Hematopoietic multipotent progenitor cell treated with erythropoietin and hydrocortisone succinate and interleukin-3 and kit ligand, for 17 days (in vitro differentiated cells): ENCODE data around the gene RASGRP2.

Experiments used
- DNase-seq: peaks from one replicate; pipeline ENCODE4 v3.0.0-alpha.2; 2015; ENCODE audit warnings: low spot score

Gene RASGRP2

GRCh38 chr11:64739871-64740270 lies 4.1 kb downstream of the RASGRP2 start:
- no peak for DNase-seq

DNA sequence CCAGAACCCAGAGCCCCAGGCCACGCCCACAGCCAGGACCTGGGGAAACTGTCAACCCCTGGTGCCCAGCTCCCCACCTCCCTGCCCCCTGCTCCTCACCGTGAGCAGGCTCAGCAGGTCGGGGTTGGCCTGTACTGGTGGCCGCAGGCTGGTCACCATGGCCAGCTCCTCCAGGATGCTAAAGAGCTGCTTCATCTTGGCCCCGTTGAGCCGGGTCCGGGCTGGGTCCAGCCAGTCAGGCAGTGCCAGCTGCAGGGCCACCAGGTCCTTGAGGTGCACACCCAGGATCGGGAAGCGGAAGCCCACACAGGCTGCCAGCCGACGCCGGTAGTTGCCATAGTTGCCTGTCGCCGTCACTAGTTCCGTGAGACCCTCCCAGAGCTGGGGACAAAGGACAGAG lies 7.3 kb downstream of the RASGRP2 start:
- DNase-seq: no peak

GRCh38 chr11:64735725-64736259 lies 8.2 kb downstream of the RASGRP2 start:
- no peak for DNase-seq

GRCh38 chr11:64734811-64735724 lies 8.9 kb downstream of the RASGRP2 start:
- DNase-seq: no peak

GRCh38 chr11:64731601-64732000 lies 12.3 kb downstream of the RASGRP2 start:
- no peak for DNase-seq

DNA sequence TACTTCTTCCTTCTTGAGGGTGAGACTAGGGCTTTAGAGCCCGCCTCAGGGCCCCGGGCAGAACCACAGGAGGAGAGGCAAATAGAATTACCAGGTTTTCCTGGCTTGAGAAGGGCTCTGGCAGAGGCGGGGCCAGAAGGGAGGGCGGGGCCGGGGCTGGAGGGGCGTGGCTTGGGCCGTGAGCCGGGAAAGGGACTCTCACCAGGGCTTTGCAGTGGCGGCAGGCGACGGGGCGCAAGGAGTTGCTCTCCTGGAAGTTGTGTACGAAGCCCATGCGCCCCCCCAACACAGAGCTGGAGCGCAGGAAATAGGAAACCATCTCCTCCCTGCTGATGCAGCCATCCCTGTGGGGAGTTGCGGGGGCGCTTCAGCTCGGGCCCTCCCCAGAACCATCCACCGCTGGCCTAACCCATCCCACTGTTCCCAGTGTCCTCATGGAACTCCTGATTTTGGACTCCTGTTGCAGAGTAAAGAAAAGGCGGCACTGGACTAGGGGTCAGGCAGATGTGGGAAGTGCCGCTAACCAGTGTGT lies 14.0 kb downstream of the RASGRP2 start:
- DNase-seq: no peak

GRCh38 chr11:64728757-64729365 lies 15.1 kb downstream of the RASGRP2 start:
- DNase-seq: no peak

DNA sequence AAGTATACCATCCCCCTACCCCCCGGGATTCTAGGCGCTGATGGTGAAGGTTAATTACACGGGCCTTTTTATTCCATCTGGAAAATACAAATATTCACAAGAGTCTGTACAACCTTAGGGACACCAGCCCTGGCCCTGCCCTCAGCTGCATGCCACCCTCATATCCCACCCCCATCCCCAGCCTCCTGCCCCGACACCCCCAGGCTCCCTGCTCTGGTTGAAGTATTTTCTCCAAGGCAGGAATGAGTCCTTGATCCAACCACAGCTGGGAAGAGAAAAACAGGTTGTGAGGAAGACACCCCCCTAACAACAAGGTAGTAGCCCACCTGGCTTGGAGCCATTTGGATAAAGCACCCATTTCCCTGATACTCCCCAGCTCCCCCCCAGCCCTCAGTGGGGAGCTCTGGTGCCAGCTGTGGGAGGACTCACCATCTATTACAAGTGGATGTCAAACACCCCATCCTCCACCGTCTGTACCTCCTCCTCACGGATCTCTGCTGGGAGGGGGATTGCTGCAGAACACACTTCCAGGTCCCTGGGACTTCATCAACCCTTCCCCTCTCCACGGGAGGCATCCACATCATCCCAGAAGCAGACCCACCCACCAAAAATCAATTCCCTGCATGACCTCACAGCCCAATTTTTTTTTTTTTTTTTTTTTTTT lies 16.9 kb downstream of the RASGRP2 start:
- no peak for DNase-seq

DNA sequence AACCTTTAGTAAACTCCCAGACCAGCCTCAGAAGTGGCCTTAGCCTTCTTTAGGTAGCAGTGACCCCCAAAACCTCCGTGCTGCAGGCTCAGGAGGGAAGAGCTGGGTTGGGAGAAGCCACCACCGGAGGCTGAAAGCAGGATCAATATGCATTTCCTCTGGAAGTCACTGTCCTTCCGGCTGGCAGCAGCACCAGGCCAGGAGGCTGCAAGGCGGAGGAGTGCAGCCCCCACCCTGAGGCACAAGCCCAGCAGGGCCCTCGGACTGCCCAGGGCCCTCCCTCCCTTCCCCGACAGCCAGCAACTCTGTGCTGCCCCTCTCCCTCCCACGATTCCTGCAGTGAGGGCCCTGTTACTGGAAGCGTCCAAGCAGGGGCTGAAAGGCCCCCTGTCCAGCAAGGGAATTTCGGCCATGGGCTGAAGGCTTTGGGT lies 17.7 kb downstream of the RASGRP2 start:
- no peak for DNase-seq

DNA sequence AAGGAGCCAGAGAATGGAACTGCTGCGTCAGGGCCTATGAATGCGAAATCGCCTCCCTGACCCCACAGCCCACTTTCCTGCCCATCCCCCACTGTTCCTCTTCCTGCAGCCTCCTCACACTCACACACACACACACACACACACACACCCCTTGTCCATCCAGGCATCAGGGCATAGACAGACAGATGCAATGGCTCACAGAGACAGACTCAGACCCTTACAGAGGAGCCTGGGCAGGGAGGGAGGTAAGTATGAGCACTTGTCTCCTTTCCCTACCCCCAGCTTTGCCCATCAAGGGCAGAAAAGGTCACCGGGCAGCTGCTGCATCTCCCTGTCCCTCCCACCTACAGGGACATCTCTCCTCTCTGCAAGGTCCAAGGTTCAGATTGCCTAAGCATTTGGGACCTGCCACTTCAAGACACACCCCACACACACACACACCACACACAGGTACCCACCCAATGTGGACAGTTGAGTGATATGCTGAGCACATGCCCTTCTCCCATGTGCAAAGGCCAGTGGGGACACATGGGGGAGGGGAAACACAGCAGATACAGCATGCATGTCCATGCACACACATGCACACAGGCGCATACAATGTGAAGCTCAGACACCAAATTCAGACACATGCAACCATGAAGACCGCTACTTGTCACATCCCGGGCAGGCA lies 18.9 kb downstream of the RASGRP2 start:
- DNase-seq: no peak

DNA sequence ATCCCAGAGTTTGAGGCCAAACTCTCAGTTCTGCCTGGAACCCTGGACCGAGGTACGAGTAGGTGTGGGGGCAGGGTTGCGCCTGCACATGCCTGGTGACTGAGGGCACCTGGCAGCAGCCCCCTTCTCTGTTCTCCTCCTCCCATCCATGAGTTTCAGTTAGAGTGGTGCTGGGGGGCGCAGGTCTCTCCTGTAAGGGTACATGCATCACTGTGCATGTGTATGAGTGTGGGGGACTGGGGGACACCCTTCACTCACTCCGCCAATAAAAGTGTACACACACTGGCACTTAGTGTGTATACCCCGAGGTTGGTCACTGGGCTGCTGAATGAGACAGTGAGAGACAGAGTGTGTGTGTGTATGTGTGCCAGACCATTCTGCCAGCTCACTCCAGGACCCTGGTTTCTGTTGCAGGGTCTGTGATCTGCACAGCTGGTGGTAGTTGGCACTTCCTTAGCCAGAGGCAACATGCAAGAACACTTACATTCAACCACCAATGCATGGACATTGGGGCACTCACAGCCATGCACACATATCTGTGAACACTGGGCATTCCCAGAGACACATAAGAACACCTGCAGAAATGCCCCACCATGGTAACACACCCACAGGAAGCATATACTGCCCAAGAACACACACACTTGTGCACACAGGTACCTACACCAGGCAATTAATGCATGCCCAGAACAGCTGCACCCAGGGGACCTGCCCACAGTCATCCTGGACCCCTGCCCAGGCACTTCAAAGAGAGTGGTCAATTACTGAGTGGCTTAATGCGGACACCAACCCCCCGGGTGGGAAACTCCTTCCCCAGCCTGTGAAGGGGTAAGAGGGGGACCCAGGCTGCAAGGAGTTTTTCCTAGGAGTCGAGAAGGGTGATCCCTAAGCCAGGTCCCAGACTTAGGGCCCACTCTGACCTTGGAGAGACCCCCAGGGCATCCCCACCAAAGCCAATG lies 19.8 kb downstream of the RASGRP2 start:
- DNase-seq: no peak

GRCh38 chr11:64723117-64723906 lies 20.6 kb downstream of the RASGRP2 start, which contains the start of gene NRXN2:
NRXN2 (minus strand) TSS chr11:64723197; CDS start chr11:64713699, 9,498 bp downstream.
- peak; percentile 28 for DNase-seq

GRCh38 chr11:64722141-64723065 lies 21.5 kb downstream of the RASGRP2 start:
- DNase-seq: no peak

DNA sequence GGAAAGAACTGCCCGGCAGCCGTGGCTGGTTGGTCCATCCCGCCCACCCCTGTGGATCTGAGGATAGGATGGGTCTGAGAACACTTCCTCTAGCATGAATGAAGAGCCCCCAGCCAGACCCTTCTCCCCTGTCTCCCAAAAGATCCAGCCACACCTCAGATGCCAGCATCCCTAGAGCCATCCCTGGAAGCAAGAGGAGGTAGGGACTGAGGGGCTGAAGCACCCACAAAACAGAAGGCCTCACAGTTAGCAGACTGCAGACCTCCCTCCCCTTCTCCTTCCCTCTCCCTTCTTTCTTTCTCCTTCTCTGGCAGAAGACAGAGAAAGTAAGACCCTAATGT lies 22.6 kb downstream of the RASGRP2 start:
- no peak for DNase-seq

DNA sequence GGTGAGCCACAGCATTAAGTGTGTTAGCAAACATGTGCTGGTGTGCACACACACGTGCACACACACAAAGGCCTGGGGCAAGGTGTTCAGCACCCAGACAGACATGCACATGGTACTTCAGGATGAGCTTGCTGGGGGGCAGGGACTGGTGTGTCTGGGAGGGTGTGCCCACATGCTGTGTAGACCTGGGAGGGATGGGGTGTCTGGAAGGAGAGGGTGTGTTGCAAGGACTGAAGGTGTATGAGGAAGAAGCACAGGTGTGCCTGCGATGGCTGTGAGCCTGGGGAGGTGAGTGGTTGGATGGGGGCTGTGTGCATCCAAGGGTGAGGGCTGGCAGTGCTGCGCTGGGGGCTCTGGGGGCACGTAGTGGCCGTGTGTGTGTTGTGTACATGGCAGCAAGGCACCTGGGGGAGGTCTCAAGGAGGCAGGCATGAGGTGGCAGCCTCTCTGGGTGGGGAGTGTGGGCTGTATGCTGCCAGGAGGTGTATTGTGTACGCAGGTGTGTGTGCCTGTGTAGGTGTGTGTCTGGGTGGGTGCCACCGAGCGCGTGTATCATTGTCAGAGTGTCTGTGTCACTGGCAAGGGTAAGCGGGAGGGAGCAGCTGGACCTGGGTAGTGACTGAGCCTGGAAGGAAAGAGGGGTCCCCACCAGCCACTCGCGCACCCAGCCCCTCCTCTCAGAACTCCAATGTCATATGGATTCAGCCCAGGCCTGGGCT lies 23.1 kb downstream of the RASGRP2 start:
- no peak for DNase-seq

DNA sequence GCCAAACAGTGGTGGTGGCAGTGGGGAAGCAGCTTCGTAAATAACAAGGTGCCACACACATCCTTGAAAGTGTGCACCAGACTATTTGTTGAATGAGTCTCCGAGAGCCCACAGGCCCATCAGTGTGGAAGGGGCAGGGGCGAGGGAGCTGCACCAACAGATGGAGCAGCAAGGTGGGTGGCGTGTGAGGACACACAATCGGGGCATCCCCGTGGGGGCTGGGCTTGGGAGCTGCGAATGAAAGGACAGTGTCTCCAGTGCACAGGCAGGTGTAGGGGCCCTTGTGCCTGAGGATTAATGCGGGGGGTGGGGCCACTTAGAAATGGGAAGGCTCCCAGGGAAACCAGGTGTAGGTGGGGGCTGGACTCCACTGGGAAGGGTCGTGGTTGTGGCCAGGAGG lies 23.8 kb downstream of the RASGRP2 start:
- no peak for DNase-seq

GRCh38 chr11:64719406-64719805 lies 24.5 kb downstream of the RASGRP2 start:
- DNase-seq: no peak

DNA sequence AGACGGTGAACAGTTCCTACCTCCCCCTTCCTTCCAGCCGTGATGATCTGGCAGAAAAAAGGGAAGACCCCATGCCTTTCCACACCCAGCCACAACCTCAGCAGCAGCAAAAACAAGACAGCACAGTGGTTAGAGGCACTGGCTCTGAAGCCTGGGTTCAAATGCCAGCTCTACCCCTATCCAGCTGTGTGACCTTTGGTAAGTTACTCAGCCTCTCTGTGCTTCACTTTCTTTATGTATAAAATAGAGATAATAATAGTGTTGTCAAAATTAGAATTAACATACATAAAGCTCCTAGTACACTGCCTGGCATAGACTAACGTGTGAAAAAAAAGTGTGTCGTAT lies 25.2 kb downstream of the RASGRP2 start:
- DNase-seq: no peak
